Ascending aorta (tissue), 2 donors: Measurements from ENCODE around the gene JPH3. TPM values are rescaled to one million over a fixed set of nuclear protein-coding genes. Genes with fewer than 3 reads are reported as not detected.

Experiments
- DNase-seq, 2 donors: peaks; one replicate each; pipeline ENCODE4 v3.0.0-alpha.2; 2019; ENCODE audit warnings: low spot score in 2 of 2
- H3K27ac ChIP-seq, 2 donors: fragments of 200-600 bp; sonication (generic); one replicate each; pipeline ENCODE4 v1.5.1; 2016 to 2017; ENCODE audit warnings: mild to moderate bottlenecking in 1 of 2
- H3K27me3 ChIP-seq: fragments of 200-600 bp; sonication (generic); one replicate; pipeline ENCODE4 v1.5.1; 2017
- H3K36me3 ChIP-seq, 2 donors: fragments of 200-600 bp; sonication (generic); one replicate each; pipeline ENCODE4 v1.5.1; 2016
- H3K4me1 ChIP-seq, 2 donors: fragments of 200-600 bp; sonication (generic); one replicate each; pipeline ENCODE4 v1.5.1; 2016 to 2017; ENCODE audit warnings: mild to moderate bottlenecking in 1 of 2
- H3K4me3 ChIP-seq, 2 donors: fragments of 200-600 bp; sonication (generic); one replicate each; pipeline ENCODE4 v1.5.1; 2016 to 2017; ENCODE audit warnings: mild to moderate bottlenecking in 1 of 2
- H3K9me3 ChIP-seq, 2 donors: fragments of 200-600 bp; sonication (generic); one replicate each; pipeline ENCODE4 v1.5.1; 2016
- CTCF ChIP-seq, 3 experiments: fragments of 200-600 bp in 2 of 3; fragments of 450-650 bp in 1 of 3; sonication (generic) in 2 of 3; IDR thresholded peaks; one replicate each; pipeline ENCODE4 v1.5.1; 2016 to 2019; ENCODE audit warnings: antibody characterized with exemption in 3 of 3, mild to moderate bottlenecking in 1 of 3, moderate library complexity in 1 of 3
- intact Hi-C: fragments of 100-400 bp; cut with DNase I; formaldehyde crosslinking; loops from one replicate; pipeline ENCODE4 v1.15.1; 2023
- total RNA-seq: library from RNA; depleted of rRNA; stranded (reverse); fragments of >200 nt; gene quantifications from one replicate; pipeline ENCODE4 v1.1.0, GENCODE V29; 2016

The JPH3 gene
- total RNA-seq, 1 donor from 2014 or later: not detected

GRCh38 chr16:87685405-87685755 is 83.1 kb downstream of the JPH3 start:
- DNase-seq: no peak
- Histone ChIP-seq H3K36me3 (no peaks in the 10 kb centered on the region), H3K27ac (no peak overlapping the region), H3K4me3 (no peak overlapping the region), H3K9me3 (no peaks in the 10 kb centered on the region), H3K4me1 (no peaks in the 10 kb centered on the region), H3K27me3 (no peaks in the 10 kb centered on the region)
- TF ChIP-seq CTCF (IDR thresholded peaks at IDR 0.05): no peak
- intact Hi-C loops: no loop called here

- no peaks in the 10 kb centered on the region for H3K9me3 ChIP-seq
- no peaks in the 10 kb centered on the region for H3K27me3 ChIP-seq
- no peaks in the 10 kb centered on the region for H3K36me3 ChIP-seq
- TF ChIP-seq CTCF (IDR thresholded peaks at IDR 0.05): no peak
- no peak overlapping the region for H3K4me3 ChIP-seq
- no peak overlapping the region for H3K27ac ChIP-seq
- H3K4me1 ChIP-seq: no peaks in the 10 kb centered on the region
- intact Hi-C loops: no loop called here
- no peak for DNase-seq
Observed at GRCh38 chr16:87685766-87686165, 83.5 kb downstream of the JPH3 start.

GRCh38 chr16:87686697-87687096 is 84.4 kb downstream of the JPH3 start:
- H3K9me3 ChIP-seq: no peaks in the 10 kb centered on the region
- peaks cover 0 to 2% of the 10 kb centered on the region in 2 donors for H3K4me1 ChIP-seq
- intact Hi-C loops: no loop called here
- no peak for DNase-seq
- no peaks in the 10 kb centered on the region for H3K36me3 ChIP-seq
- no peaks in the 10 kb centered on the region for H3K27me3 ChIP-seq
- no peak for TF ChIP-seq CTCF (IDR thresholded peaks at IDR 0.05)
- no peak overlapping the region for H3K4me3 ChIP-seq
- no peak overlapping the region for H3K27ac ChIP-seq

GRCh38 chr16:87687126-87687910 is 85.0 kb downstream of the JPH3 start:
- no peaks in the 10 kb centered on the region for H3K27me3 ChIP-seq

GRCh38 chr16:87687998-87688529 is 85.8 kb downstream of the JPH3 start:
- intact Hi-C loops: no loop called here
- H3K4me3 ChIP-seq: no peak overlapping the region
- TF ChIP-seq CTCF (IDR thresholded peaks at IDR 0.05): no peak
- peaks cover 0 to 2% of the 10 kb centered on the region in 2 donors for H3K4me1 ChIP-seq
- no peaks in the 10 kb centered on the region for H3K36me3 ChIP-seq
- H3K27ac ChIP-seq: no peak overlapping the region
- no peaks in the 10 kb centered on the region for H3K9me3 ChIP-seq
- DNase-seq: no peak
- H3K27me3 ChIP-seq: no peaks in the 10 kb centered on the region

More at GRCh38 chr16:87687126-87687910, 85.0 kb downstream of the JPH3 start:
- H3K36me3 ChIP-seq: no peaks in the 10 kb centered on the region
- H3K9me3 ChIP-seq: no peaks in the 10 kb centered on the region
- no peak overlapping the region for H3K4me3 ChIP-seq
- no peak for DNase-seq
- H3K4me1 ChIP-seq: peaks cover 0 to 2% of the 10 kb centered on the region in 2 donors
- no peak overlapping the region for H3K27ac ChIP-seq
- intact Hi-C loops: no loop called here
- TF ChIP-seq CTCF (IDR thresholded peaks at IDR 0.05): no peak
